Measurements from ENCODE around the gene CRX.

DNA sequence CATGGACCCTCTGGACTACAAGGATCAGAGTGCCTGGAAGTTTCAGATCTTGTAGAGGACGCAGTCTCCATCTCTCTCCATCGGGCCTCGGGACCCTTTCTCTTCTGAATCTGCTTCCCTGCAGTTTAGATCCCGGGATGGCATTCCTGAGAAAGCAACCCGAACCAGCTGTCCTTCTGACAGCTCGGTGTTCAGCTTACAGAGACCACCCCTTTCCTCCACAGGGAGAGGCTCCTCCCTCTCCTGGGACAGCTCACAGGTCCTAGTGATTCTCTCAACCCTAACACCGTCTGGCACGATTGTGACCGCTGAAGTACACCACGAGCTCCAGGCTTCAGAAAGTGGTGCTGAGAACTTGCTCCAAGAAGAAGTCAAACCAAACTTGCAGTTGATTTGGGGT, 18.2 kb downstream of the CRX start:
- TF ChIP-seq, protein P1, sequence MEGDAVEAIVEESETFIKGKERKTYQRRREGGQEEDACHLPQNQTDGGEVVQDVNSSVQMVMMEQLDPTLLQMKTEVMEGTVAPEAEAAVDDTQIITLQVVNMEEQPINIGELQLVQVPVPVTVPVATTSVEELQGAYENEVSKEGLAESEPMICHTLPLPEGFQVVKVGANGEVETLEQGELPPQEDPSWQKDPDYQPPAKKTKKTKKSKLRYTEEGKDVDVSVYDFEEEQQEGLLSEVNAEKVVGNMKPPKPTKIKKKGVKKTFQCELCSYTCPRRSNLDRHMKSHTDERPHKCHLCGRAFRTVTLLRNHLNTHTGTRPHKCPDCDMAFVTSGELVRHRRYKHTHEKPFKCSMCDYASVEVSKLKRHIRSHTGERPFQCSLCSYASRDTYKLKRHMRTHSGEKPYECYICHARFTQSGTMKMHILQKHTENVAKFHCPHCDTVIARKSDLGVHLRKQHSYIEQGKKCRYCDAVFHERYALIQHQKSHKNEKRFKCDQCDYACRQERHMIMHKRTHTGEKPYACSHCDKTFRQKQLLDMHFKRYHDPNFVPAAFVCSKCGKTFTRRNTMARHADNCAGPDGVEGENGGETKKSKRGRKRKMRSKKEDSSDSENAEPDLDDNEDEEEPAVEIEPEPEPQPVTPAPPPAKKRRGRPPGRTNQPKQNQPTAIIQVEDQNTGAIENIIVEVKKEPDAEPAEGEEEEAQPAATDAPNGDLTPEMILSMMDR (IDR thresholded peaks at IDR 0.05; ENCODE audit: low read depth, low read length, missing input control), result no peak
- TF ChIP-seq EGR1 (IDR thresholded peaks at IDR 0.05; ENCODE audit: low read depth in 2 of 2) (no peak), MAX (IDR thresholded peaks at IDR 0.05) (no peak), RXRA (IDR thresholded peaks at IDR 0.05) (no peak)
- TF ChIP-seq, protein P2, sequence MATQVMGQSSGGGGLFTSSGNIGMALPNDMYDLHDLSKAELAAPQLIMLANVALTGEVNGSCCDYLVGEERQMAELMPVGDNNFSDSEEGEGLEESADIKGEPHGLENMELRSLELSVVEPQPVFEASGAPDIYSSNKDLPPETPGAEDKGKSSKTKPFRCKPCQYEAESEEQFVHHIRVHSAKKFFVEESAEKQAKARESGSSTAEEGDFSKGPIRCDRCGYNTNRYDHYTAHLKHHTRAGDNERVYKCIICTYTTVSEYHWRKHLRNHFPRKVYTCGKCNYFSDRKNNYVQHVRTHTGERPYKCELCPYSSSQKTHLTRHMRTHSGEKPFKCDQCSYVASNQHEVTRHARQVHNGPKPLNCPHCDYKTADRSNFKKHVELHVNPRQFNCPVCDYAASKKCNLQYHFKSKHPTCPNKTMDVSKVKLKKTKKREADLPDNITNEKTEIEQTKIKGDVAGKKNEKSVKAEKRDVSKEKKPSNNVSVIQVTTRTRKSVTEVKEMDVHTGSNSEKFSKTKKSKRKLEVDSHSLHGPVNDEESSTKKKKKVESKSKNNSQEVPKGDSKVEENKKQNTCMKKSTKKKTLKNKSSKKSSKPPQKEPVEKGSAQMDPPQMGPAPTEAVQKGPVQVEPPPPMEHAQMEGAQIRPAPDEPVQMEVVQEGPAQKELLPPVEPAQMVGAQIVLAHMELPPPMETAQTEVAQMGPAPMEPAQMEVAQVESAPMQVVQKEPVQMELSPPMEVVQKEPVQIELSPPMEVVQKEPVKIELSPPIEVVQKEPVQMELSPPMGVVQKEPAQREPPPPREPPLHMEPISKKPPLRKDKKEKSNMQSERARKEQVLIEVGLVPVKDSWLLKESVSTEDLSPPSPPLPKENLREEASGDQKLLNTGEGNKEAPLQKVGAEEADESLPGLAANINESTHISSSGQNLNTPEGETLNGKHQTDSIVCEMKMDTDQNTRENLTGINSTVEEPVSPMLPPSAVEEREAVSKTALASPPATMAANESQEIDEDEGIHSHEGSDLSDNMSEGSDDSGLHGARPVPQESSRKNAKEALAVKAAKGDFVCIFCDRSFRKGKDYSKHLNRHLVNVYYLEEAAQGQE (IDR thresholded peaks at IDR 0.05), result no peak
- TF ChIP-seq, protein P3, sequence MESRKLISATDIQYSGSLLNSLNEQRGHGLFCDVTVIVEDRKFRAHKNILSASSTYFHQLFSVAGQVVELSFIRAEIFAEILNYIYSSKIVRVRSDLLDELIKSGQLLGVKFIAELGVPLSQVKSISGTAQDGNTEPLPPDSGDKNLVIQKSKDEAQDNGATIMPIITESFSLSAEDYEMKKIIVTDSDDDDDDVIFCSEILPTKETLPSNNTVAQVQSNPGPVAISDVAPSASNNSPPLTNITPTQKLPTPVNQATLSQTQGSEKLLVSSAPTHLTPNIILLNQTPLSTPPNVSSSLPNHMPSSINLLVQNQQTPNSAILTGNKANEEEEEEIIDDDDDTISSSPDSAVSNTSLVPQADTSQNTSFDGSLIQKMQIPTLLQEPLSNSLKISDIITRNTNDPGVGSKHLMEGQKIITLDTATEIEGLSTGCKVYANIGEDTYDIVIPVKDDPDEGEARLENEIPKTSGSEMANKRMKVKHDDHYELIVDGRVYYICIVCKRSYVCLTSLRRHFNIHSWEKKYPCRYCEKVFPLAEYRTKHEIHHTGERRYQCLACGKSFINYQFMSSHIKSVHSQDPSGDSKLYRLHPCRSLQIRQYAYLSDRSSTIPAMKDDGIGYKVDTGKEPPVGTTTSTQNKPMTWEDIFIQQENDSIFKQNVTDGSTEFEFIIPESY (IDR thresholded peaks at IDR 0.05), result no peak
